ENCODE measurements around the gene SLC22A12.

GRCh38 chr11:64558065-64558745, 32.8 kb upstream of the SLC22A12 start:
- TF ChIP-seq HOXB5 (CRISPR knock-in tag; IDR thresholded peaks at IDR 0.05) (no peak), CTCF (IDR thresholded peaks at IDR 0.05) (no peak), POLR2A (IDR thresholded peaks at IDR 0.05; ENCODE audit: low read length) (no peak), KDM1A (IDR thresholded peaks at IDR 0.05; ENCODE audit: low read depth) (no peak), CEBPB (IDR thresholded peaks at IDR 0.05) (no peak), KDM5A (IDR thresholded peaks at IDR 0.05) (no peak), CHD4 (IDR thresholded peaks at IDR 0.05; ENCODE audit: borderline replicate concordance) (no peak), HEYL (CRISPR knock-in tag; IDR thresholded peaks at IDR 0.05) (no peak), REST (IDR thresholded peaks at IDR 0.05) (no peak), BCL3 (IDR thresholded peaks at IDR 0.05) (no peak), ZFP36 (IDR thresholded peaks at IDR 0.05; ENCODE audit: borderline replicate concordance, partially characterized antibody) (no peak), PBX3 (IDR thresholded peaks at IDR 0.05) (no peak), ELK1 (IDR thresholded peaks at IDR 0.05; ENCODE audit: low read depth, low read length) (no peak)
